GM12872 (cell line): ENCODE measurements around the gene ADRA2C.

Experiments used
- TF ChIP-seq, protein P1 (sequence below): IDR thresholded peaks from 3 replicates; pipeline ENCODE4 v1.5.1; 2011; ENCODE audit warnings: low read depth, mild to moderate bottlenecking, low read length, moderate library complexity; ENCODE audit not compliant: insufficient read depth

The ADRA2C gene

GRCh38 chr4:3745886-3746656 is 20.1 kb upstream of the ADRA2C start:
- TF ChIP-seq, protein P1, sequence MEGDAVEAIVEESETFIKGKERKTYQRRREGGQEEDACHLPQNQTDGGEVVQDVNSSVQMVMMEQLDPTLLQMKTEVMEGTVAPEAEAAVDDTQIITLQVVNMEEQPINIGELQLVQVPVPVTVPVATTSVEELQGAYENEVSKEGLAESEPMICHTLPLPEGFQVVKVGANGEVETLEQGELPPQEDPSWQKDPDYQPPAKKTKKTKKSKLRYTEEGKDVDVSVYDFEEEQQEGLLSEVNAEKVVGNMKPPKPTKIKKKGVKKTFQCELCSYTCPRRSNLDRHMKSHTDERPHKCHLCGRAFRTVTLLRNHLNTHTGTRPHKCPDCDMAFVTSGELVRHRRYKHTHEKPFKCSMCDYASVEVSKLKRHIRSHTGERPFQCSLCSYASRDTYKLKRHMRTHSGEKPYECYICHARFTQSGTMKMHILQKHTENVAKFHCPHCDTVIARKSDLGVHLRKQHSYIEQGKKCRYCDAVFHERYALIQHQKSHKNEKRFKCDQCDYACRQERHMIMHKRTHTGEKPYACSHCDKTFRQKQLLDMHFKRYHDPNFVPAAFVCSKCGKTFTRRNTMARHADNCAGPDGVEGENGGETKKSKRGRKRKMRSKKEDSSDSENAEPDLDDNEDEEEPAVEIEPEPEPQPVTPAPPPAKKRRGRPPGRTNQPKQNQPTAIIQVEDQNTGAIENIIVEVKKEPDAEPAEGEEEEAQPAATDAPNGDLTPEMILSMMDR, result no peak

DNA sequence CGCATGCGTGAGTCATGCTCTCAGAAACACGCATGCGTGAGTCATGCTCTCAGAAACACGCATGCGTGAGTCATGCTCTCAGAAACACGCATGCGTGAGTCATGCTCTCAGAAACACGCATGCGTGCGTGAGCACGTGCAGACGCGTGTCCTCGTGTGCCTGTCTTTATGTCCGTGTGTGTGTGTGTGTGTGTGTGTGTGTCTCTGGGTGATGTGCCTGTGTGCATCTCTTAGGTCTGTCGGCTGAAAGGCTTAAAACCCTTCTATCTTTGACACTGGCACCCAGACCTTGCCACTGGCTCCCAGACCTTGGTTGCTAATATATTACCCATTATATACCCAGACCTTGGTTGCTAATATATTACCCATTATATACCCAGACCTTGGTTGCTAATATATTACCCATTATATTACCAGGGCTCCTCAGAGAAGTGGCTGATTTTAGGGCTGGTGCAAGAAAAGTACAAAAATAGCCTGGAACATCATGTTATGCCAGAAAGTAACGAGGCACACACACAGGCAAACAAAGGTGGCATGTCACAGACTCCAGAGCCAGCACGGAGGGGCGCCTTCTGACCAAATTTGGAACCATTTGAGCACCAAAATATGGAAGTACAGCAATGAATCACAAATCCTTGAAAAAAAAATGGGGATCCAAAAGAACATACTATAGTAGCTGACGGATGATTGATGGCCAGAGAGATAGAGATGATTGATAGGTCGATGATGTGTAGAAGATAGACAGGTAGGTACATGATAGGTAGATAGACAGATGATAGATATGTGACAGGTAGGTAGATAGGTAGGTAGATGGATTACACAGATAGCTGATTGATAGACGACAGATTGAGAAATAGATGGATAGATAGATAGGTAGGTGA is 19.2 kb upstream of the ADRA2C start:
- TF ChIP-seq, protein P1, result no peak

- TF ChIP-seq, protein P1, result peak; percentile 61
Observed at GRCh38 chr4:3747581-3747904, 18.6 kb upstream of the ADRA2C start.

DNA sequence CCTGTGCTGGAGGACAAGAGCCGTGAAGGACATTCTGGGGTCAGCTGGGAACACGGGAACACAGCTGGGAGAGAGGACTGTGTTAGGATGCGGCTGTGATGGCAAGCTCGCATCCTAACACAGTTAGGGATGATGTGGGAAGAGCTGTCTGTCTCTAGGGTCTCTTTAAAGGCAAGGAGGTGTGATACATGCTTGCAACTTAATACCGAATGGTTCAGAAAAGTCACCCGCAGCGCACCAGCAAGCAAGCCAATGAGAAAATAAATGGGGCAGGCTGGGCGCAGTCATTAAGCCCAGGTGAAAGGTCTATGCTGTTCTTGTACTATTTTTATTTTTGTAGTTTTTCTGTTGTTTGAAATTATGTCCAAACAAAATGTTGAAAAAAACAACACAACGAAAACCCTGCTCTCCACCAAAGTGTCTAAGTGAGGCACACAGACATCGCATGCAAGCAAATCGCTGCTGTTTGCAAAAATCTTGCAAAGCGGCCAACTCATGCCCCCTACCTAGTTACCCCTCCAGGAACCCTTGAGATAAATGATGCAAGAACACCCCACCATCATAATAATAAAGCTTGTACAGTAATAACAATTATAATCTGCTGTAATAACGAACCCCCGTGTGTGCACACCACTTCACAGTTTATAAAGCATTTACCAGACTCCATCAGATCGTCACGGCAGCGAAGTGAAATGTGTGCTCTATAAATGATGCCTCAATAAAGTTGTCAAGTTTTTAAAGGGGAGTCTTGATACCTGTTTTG is 17.9 kb upstream of the ADRA2C start:
- TF ChIP-seq, protein P1, result no peak

DNA sequence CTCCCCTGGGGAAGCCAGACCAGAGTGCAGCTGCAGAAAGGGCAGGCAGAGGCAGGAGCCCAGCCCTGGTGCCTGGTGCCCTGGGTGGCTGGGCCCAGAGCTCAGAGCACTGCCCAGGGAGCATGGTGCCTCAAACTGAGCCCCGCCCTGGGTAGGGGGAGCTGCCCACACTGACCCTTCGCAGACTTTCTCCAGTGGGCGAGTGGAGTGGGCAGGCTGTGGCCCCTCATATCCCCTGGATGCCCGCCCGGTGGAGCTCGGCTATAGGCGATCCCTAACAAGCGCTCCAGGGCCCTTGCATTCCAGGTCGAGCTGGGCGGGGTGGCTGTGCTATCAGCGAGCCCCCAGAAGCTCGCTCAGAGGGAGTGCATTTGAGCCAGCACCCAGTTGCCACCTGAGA is 17.1 kb upstream of the ADRA2C start:
- TF ChIP-seq, protein P1, result no peak

GRCh38 chr4:3750334-3750733 is 15.9 kb upstream of the ADRA2C start:
- TF ChIP-seq, protein P1, result no peak

GRCh38 chr4:3752022-3752421 is 14.2 kb upstream of the ADRA2C start:
- TF ChIP-seq, protein P1, result no peak
